HG02763 (cell line): Measurements from ENCODE around the gene DMXL2.
"Not testable (repeated sequence)": the region's sequence is repeated elsewhere in the genome, so short reads cannot be mapped to it uniquely, and the experiment has no call there.

Experiments used
- ATAC-seq: cut with Tn5 transposase; IDR thresholded peaks from one replicate; pipeline ENCODE4 v1.9.1; 2021; ENCODE audit warnings: mild to moderate bottlenecking, moderate library complexity; ENCODE audit not compliant: unreplicated experiment

The DMXL2 gene

DNA sequence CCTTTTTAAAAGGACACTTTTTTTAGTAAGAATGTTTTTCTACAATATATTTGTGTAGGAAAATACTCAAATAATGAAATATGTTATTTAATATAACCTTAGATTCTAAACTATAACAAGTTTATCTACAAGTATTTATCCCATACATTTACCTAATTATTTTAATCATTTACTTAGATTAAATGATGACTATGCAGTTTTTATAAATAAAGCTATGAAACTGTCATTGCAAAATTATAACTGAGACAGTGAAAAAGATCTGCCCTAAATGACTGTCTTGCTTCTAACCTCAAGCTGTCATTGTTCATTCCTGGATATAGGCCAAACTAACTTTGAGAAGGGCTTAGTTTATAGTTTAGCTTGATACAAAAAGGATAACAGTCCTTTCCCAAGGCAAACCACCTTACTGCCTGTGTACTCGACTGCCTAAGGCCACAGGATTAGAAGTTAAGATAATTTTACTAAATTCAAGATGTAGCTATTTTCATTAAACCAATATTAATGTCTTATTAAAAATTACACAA lies 197.0 kb downstream of the DMXL2 start:
- ATAC-seq: no peak

GRCh38 chr15:51424780-51425179 lies 197.8 kb downstream of the DMXL2 start:
- no peak for ATAC-seq

- not testable (repeated sequence) for ATAC-seq
Measured at GRCh38 chr15:51423040-51423439, 199.5 kb downstream of the DMXL2 start.

- ATAC-seq: no peak
Measured at GRCh38 chr15:51416129-51416528, 206.4 kb downstream of the DMXL2 start.

GRCh38 chr15:51414256-51414860 lies 208.2 kb downstream of the DMXL2 start:
- no peak for ATAC-seq

- ATAC-seq: no peak
Measured at GRCh38 chr15:51405693-51406523, 216.7 kb downstream of the DMXL2 start.

DNA sequence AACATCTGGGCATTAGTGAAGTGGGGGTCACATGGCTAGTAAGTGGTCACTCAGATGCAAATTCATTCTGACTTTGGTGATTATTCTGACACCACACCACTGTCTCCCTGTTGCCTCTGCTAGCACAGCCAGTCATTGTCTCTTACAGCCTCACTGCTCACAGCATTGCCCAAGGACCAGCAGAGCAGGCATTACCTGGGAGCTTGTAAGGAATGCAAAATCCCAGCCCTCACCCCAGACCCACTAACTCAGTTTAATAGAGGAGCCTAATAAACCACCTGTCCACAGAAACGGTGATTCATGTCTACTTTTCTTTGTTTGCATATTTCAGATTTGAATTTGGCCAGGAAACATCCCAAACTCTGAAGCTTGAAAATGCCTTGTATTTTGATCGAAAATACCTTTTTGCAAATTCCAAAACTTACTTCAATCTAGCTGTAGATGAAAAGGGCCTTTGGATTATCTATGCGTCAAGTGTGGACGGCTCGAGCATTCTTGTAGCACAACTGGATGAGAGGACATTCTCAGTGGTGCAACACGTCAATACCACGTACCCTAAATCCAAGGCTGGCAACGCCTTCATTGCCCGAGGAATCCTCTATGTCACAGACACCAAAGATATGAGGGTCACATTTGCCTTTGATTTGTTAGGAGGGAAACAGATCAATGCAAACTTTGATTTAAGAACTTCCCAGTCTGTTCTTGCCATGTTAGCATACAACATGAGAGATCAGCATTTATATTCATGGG lies 218.4 kb downstream of the DMXL2 start:
- no peak for ATAC-seq

DNA sequence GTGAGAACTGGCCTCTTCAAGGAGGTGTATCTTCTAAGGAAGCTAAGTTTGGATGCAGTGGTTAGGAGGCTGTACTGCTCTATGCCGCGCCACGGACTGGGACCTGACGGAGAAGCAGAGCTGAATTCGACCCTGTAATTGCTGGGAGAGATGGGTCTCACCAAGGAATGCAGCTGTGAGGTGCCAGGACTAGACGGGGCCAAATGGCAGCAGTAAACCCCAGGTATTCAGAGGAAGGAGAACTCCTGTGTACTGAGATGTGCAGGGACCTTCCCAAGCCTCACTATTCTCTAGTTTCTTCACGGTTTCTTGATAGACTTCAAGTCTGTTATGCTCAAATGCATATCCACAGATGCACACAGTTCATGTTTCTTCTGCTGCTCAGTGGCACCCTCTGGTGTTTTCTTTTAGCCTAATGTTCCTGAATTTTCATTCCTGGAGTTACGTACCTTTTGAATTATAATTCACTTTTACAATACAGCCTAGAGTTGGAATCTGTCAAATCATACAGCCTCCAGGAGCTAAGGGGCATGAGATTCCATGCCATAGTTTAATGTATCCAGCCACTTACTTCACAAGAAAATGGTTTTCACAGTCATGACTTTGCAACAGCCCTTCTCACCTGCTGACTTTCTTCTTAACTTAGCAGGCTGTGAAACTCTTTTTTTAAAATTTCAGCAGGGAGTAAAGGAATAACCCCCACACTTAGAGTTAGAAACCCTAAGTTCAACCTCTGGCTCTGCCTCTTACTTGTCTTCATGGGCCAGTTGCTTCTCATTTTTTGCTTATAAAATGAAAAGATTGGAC lies 219.3 kb downstream of the DMXL2 start:
- ATAC-seq: no peak

GRCh38 chr15:51401872-51402517 lies 220.6 kb downstream of the DMXL2 start:
- ATAC-seq: no peak

DNA sequence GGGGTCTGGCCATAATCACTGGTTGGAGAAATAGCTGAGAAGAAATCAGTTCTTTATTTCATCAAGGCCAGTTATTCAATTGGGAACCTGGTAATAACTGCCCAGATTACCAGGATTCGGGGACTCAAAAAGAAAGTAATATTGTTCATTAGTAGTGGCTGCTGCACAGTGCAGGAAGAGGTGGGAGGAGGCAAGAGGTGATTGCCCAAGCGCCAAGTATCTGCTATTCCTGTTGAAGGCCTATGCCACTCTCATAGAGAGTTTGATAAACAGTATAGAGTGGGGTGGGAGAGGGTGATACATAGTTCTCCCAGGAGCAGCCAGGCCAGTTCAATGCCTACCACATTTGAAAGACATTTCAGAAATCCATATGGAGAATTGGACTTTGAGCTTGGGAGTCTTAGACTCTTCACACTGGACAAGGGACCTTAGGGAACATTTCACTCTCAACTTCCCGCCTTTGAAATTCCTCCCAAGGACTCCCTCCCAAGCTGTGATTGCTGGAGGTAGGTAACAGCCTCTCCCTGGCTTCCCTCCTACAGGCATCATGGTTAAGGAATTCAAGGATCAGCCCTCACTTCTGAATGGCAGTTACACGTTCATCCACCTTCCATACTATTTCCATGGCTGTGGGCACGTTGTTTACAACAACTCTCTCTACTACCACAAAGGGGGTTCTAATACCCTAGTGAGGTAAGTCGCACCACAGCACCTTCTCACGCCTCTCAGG lies 221.4 kb downstream of the DMXL2 start:
- no peak for ATAC-seq

DNA sequence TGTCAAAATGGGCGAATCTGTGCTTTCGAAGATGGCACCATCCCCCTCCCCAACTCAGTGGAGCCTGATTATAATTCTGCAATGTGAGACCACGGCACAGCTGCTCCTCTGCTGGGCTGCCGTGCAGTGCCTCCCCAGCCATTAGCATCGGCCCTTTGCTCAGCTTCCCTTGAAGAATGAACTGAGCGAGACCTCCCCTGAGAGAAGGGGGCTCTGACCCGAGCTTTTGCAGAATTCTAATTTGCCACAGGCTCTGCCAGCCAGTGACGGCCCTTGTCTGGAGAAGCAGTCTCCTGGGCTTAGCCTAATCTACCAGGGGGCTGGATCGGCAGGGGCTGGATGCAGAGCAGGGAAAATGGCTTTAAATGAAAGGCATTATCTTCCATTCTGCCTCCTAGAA lies 223.9 kb downstream of the DMXL2 start:
- no peak for ATAC-seq
